ENCODE results near the gene GBF1. TPM values are rescaled to one million over a fixed set of nuclear protein-coding genes. Genes with fewer than 3 reads are reported as not detected.

The GBF1 gene
- total RNA-seq, 2 donors from 2014 or later, result 53.1 to 59.1 TPM

DNA sequence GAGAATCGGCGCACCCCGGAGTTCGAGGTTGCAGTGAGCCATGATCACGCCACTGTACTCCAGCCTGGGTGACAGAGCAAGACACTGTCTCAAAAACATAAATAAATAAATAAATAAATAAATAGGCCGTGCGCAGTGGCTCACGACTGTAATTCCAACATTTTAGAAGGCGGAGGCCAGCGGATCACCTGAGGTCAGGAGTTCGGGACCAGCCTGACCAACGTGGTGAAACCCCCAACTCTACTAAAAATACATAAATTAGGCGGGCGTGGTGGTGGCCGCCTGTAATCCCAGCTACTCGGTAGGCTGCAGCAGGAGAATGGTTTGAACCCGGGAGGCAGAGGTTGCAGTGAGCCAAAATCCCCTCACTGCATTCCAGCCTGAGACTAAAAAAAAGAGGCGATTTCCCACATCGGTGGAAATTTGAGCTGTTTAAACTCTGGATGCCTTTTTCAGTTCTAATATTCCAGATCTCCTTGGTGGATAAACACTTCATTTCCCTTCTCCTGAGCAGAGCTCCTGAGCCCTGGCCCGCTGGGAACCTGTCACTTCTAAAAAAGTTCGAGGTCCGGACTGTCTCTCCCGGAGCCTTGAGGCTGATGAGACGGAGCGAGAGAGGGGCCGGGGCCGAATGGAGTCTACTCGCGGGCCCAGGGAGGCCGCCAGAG, 148.2 kb downstream of the GBF1 start:
- WGBS, result 30% methylated on average over 30 of the region's 30 CpGs
- DNase-seq (ENCODE audit: low spot score), result no peak
- H3K36me3 ChIP-seq, result no peaks in the 10 kb centered on the region
- peak overlapping the region; percentile 97 to 98 for H3K27ac ChIP-seq
- TF ChIP-seq, protein P1, sequence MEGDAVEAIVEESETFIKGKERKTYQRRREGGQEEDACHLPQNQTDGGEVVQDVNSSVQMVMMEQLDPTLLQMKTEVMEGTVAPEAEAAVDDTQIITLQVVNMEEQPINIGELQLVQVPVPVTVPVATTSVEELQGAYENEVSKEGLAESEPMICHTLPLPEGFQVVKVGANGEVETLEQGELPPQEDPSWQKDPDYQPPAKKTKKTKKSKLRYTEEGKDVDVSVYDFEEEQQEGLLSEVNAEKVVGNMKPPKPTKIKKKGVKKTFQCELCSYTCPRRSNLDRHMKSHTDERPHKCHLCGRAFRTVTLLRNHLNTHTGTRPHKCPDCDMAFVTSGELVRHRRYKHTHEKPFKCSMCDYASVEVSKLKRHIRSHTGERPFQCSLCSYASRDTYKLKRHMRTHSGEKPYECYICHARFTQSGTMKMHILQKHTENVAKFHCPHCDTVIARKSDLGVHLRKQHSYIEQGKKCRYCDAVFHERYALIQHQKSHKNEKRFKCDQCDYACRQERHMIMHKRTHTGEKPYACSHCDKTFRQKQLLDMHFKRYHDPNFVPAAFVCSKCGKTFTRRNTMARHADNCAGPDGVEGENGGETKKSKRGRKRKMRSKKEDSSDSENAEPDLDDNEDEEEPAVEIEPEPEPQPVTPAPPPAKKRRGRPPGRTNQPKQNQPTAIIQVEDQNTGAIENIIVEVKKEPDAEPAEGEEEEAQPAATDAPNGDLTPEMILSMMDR (IDR thresholded peaks at IDR 0.05), result peak in 1 of 4 experiments; percentile 93
- TF ChIP-seq POLR2A (IDR thresholded peaks at IDR 0.05) (no peak), POLR2AphosphoS5 (IDR thresholded peaks at IDR 0.05) (no peak)
- peak overlapping the region; percentile 66 to 80 for H3K4me3 ChIP-seq
- no peaks in the 10 kb centered on the region for H3K27me3 ChIP-seq (replicated peaks; ENCODE audit: insufficient read depth)
- H3K4me1 ChIP-seq (replicated peaks), result peaks cover 6% of the 10 kb centered on the region
- intact Hi-C loops (cut with DNase I), result loop anchor here (2.0 to 10.0 kb wide), 2 partner anchors 27 to 111 kb away; partner anchors contain the start of genes ACTR1A, FBXL15 and SUFU
- H3K9me3 ChIP-seq, result no peaks in the 10 kb centered on the region

DNA sequence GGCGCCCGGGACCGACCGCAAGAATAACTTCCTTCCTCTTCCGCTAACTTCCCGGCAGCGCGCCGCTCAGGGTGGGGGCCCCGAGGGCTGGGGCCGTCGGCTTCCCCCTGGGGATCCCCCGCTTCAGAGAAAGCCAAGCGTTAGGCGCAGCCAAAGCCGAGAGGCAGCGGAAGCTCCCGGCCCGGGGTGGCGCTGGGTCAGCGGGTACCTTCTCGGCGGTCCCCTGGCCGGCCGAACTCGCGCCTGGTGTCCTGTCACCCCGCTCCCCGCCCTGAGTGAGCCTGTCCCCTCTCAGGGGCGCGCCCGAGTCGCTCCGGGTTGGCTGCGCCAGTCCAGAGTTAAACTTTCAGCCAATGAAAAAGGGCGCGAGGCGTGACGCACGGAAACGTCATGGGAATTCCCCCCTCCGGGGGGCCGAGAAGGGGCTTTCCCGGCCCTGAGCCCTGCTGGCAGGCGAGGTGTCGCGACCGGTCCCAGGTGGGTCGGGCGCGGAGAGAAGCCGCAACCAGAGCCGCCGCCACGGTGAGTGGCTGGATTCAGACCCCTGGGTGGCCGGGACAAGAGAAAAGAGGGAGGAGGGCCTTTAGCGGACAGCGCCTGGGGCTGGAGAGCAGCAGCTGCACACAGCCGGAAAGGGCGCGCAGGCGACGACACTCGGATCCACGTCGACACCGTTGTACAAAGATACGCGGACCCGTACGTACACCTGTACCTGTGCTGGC, 148.9 kb downstream of the GBF1 start:
- intact Hi-C loops (cut with DNase I), result loop anchor here (2.0 to 10.0 kb wide), 2 partner anchors 27 to 111 kb away; partner anchors contain the start of genes ACTR1A, FBXL15 and SUFU
- peaks cover 6% of the 10 kb centered on the region for H3K4me1 ChIP-seq (replicated peaks)
- TF ChIP-seq, protein P1 (IDR thresholded peaks at IDR 0.05), result peak in 3 of 4 experiments; percentile 95 to 98 (median 98)
- peak; percentile 85 for TF ChIP-seq POLR2AphosphoS5 (IDR thresholded peaks at IDR 0.05)
- TF ChIP-seq POLR2A (IDR thresholded peaks at IDR 0.05), result peak; percentile 85
- no peaks in the 10 kb centered on the region for H3K9me3 ChIP-seq
- H3K4me3 ChIP-seq, result peak overlapping the region; percentile 66 to 80
- DNase-seq (ENCODE audit: low spot score), result peak; percentile 91
- H3K27ac ChIP-seq, result peak overlapping the region; percentile 97 to 98
- H3K27me3 ChIP-seq (replicated peaks; ENCODE audit: insufficient read depth), result no peaks in the 10 kb centered on the region
- WGBS, result 0% methylated on average over 60 of the region's 71 CpGs
- no peaks in the 10 kb centered on the region for H3K36me3 ChIP-seq

DNA sequence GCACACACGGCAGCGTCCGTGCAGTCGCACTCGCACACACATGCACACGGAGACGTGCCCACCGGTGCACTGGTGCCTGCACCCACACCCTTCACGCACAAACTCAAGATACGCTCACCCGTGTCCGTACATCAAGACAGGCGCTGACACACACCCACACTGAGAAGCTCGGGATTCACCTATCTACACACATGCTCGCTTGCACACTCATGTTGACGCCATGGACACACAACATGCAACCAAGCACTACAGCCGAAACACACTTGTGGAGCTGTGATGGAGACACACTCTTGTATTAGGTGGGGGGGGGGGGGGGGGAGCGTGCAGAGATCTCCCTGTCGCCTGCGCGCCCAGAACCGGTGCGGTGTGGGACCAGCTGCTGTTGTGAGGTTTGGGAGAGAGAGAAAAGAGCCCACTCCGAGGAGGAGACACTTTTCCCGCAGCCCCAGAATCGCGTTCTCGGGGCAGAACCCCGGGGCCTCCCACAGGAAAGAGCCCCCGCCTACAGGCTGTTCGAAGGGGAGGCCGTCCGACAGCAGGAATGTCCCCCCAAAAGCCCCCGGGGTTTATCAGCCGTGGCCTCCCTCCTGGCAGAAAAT, 149.6 kb downstream of the GBF1 start:
- no peak for DNase-seq (ENCODE audit: low spot score)
- no peaks in the 10 kb centered on the region for H3K9me3 ChIP-seq
- H3K4me3 ChIP-seq, result peak overlapping the region; percentile 66 to 80
- H3K27me3 ChIP-seq (replicated peaks; ENCODE audit: insufficient read depth), result no peaks in the 10 kb centered on the region
- WGBS, result under 1% methylated on average over 35 of the region's 35 CpGs
- peaks cover 6% of the 10 kb centered on the region for H3K4me1 ChIP-seq (replicated peaks)
- intact Hi-C loops (cut with DNase I), result loop anchor here (2.0 to 10.0 kb wide), 4 partner anchors 26 to 187 kb away; partner anchors contain the start of genes ACTR1A, FBXL15, PITX3 and SUFU
- no peaks in the 10 kb centered on the region for H3K36me3 ChIP-seq
- no peak for TF ChIP-seq POLR2A (IDR thresholded peaks at IDR 0.05)
- no peak for TF ChIP-seq POLR2AphosphoS5 (IDR thresholded peaks at IDR 0.05)
- TF ChIP-seq, protein P1 (IDR thresholded peaks at IDR 0.05), result no peak
- peak overlapping the region; percentile 97 to 98 for H3K27ac ChIP-seq

DNA sequence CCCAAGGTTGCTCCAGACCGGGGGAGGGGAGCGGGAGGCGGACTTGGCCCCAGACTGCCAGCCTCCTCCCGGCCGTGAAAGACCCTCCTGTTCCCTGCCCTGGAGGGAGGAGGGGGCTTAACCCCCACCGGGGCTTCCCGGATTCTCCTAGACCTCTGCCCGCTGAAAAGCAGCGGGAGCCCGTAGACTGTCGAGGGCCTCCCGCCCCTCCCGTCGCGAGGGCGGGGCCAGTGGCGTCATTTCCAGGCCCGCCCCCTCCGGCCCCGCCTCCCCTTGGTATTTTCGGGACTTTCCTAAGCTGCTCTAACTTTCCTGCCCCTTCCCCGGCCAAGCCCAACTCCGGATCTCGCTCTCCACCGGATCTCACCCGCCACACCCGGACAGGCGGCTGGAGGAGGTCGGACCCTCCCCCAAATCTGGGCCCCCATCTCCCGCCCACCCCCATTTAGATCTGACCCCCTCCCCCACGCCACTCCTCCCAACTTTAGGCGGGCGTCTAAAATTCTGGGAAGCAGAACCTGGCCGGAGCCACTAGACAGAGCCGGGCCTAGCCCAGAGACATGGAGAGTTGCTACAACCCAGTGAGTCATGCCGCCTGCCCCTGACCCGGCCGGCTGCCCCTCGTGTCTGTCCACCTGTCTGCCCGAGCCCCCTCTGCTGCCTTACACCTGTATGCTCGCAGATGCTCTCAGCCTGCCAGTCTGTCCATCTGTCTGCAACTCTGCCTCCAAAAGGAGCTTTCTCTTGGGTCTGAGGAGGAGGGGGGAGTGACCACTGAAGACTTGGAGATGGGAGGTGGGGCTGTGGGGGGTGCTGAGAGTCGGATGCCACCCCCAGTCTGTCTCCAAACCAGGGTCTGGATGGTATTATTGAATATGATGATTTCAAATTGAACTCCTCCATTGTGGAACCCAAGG, 150.3 kb downstream of the GBF1 start, which contains the start of gene NFKB2:
Gene NFKB2 (plus strand): TSS at position 306 of the 917 bp plus-strand sequence. CDS start 255 bp downstream, at position 561.
- under 1% methylated on average over 41 of the region's 42 CpGs for WGBS
- intact Hi-C loops (cut with DNase I), result loop anchor here (2.0 to 10.0 kb wide), 4 partner anchors 25 to 187 kb away; partner anchors contain the start of genes ACTR1A, FBXL15, PITX3 and SUFU
- peaks cover 6% of the 10 kb centered on the region for H3K4me1 ChIP-seq (replicated peaks)

More for the DNA sequence above, 150.3 kb downstream of the GBF1 start, which contains the start of gene NFKB2:
- Histone ChIP-seq H3K27me3 (replicated peaks; ENCODE audit: insufficient read depth) (no peaks in the 10 kb centered on the region), H3K27ac (peak within 1 kb of the TSS; percentile 97 to 98), H3K36me3 (no peaks in the 10 kb centered on the region), H3K9me3 (no peaks in the 10 kb centered on the region), H3K4me3 (peak within 1 kb of the TSS; percentile 66 to 80)
- TF ChIP-seq, protein P1 (IDR thresholded peaks at IDR 0.05), result no peak
- TF ChIP-seq POLR2A (IDR thresholded peaks at IDR 0.05) (peak; percentile 94), POLR2AphosphoS5 (IDR thresholded peaks at IDR 0.05) (peak; percentile 87)
- DNase-seq (ENCODE audit: low spot score), result peak; percentile 89
